A549 (cell line): ENCODE measurements around the gene TRMT2B.

ENCODE experiments used
- ESRRA ChIP-seq: fragments of 150-350 bp; IDR thresholded peaks from 2 replicates; pipeline ENCODE4 v1.6.1; 2014; ENCODE audit warnings: mild to moderate bottlenecking, low read length, borderline replicate concordance
- MAFK ChIP-seq: fragments of 450-650 bp; IDR thresholded peaks from 2 replicates; pipeline ENCODE4 v1.6.1; 2014; ENCODE audit not compliant: partially characterized antibody
- NFE2L2 ChIP-seq: fragments of 150-350 bp; conservative IDR thresholded peaks from 2 replicates; pipeline ENCODE4 v1.6.1; 2014; ENCODE audit warnings: low read length
- PBX3 ChIP-seq: IDR thresholded peaks from 2 replicates; pipeline ENCODE4 v1.6.1; 2012
- POLR2A ChIP-seq: IDR thresholded peaks from 2 replicates; pipeline ENCODE4 v1.6.1; 2012; ENCODE audit warnings: mild to moderate bottlenecking, low read length
- SMC3 ChIP-seq: fragments of >200 bp; sonication (Bioruptor Twin); formaldehyde crosslinking; IDR thresholded peaks from 3 replicates; pipeline ENCODE4 v1.6.1; 2018; ENCODE audit warnings: inconsistent platforms

GRCh38 chrX:100973411-100973810 lies 78.5 kb downstream of the TRMT2B start:
- no peak for TF ChIP-seq ESRRA
- no peak for TF ChIP-seq PBX3
- no peak for TF ChIP-seq MAFK
- TF ChIP-seq NFE2L2, result no peak
- TF ChIP-seq SMC3, result no peak
- no peak for TF ChIP-seq POLR2A
